GM15510 (cell line): ENCODE results near the gene HMG20A.

Experiments used
- POLR2A ChIP-seq: IDR thresholded peaks from 3 replicates; pipeline ENCODE4 v1.6.1; 2011; ENCODE audit warnings: borderline replicate concordance; ENCODE audit not compliant: insufficient read length; ENCODE audit errors: extremely low read depth

The HMG20A gene

DNA sequence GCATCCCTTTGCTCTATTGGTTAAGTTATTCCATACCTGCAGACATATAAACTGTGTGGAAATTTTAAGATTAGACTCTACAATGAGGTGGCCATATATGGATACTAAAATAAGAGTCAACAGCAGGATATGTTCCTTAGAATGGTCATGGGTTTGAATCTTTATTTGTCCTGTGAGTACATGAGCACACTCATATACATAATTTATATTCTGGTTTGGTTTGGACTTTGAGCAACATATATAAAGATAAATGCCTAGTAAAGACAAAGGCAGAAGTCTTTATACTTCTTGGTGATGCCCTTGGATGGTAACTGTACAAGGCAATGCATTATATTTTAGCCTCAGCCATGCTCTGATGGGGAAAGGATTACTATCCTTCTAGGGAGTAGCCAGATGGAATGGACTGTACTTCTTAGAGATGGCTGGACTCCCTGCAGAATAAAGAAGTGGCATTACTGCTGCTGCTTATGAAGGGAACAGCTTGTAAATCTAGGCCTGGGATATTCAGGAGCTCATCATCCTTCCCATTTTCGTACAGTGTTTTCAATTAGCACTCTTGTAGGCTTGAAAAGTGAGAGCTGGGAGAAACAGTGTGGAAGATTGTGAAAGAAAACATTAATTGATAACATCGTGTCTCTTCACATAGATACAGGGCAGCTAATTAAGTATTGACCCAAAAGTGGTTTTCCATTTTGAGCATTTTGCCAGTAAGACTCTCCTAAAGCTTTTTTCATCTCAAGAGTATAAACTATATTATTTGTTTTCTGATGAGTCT, 60.4 kb downstream of the HMG20A start:
- no peak for TF ChIP-seq POLR2A

DNA sequence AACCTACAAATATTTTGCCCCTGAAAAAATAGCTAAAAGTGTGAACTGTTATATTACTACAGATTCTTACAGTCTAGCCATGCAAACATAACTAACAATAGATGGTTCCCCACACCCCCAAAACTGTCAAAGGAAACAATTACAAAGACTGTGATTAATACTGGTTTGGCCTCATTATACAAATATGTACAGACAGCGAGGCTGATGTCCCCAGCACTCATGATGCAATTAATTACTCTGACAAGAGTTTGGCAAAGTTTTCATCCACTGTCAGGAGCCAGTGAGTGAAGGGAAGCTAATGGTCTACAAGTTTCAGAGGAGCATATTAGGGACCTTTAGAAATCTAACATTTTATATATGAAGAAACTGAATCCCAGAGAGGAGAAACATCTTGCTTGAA, 61.0 kb downstream of the HMG20A start:
- TF ChIP-seq POLR2A: no peak

DNA sequence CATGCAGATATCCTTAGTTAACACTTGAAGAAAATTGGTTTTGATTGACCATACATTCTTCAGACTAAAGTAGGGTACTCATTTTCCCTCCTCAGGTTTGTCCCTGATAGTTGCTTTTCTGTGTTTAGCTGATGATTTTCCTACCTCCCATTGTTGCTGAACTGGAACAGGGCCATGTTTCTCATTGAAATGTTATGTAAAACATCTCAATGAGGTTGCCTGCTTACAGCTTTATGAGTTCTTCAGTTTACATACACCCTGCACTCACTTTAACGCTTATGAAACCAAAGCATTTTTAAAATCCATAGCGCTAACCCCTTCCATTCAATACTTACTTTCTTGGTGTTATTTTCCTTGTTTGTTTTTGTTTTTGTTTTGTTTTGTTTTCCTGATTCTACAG, 61.9 kb downstream of the HMG20A start:
- no peak for TF ChIP-seq POLR2A

DNA sequence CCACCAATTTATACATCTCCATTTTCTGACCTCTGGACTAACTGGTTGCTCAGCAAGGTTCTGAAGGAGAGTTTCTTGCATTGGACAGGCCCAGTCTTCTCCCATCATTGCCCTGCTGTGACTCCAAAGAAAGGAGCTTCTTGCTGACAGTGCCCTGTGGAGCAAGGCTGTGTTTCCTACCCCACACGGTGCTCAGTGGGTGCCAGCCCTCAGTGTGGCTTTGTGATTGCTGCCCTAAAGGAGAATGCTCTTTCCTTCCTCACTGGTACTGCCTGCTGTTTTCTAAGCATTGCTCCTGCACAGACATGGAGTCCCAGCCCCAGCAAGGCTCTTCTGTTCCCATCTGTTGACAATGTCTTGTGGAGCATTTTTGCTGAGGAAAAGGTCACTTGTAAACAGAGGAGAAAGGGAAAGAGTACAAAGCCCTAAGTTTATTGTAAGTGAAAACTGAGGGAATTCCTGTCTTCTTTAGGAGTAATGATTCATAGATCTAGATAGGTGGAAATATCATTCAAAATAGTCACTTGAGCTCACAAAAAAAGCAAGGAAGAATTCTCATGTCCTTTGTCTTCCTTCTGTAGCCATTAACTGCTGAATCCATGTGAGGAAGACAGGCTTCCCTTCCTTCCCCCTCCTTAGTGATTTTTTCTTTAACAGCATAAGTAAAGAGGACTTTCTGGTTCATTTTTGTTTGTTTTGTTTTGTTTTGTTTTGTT, 62.9 kb downstream of the HMG20A start:
- no peak for TF ChIP-seq POLR2A

DNA sequence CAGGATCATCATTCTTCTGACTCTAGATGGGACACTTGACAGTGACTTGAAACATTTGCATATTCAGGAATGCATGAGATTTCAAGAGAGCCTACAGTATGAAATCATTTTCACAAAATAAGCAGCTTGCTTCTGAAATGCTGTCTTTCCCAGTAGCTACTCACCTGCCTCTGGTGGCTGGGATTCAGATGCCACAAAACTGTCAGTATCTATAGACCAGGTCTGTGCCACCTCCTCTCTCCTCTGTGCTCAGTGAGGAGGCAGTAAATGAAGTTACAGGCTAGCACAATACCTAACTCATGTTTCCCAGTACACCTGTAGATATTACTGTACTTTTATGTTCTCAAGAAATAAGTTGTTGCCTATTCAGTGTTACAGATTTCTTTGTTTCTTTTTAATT, 64.3 kb downstream of the HMG20A start:
- no peak for TF ChIP-seq POLR2A

DNA sequence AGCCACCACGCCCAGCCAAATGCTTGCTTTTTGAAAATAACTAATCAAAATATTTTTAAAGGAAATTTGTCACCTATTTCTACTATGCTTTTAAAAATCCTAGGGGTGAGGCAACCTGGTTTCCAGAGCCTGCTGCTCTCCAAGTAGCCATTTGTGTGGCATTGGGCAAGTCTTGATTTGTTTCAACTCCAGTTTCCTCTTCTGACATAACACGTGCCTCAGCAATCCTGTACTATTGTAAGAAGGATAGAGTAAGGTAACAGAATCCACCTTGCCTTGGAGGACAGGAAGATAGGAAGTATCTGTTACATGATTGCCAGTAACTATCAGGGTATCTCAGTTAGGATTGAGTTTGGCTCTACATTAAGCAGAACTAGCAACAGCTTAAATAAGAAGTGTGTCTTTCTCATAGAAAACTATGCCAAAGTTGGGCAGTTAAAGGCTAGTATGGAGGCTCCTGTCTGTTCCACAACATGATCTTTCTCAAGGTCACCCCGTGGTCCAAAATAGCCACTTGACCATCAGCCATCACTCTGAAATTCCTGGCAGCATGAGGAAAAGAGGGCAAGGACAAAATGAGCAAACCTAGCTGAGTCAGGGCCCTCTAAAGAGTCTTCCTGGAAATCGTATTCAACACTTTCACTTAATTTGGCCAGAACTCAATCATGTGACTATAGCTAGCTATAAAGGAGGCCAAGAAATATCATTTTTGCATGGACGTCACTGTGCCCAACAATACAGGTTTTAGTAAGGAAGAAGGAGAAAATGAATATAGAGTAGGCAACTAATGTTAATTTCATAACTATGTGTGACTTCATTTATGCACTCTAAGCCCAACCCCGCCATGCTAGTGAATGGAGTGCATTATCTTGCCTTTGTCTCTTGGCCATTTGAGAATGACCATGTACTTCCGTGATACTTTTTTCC, 66.1 kb downstream of the HMG20A start:
- no peak for TF ChIP-seq POLR2A

DNA sequence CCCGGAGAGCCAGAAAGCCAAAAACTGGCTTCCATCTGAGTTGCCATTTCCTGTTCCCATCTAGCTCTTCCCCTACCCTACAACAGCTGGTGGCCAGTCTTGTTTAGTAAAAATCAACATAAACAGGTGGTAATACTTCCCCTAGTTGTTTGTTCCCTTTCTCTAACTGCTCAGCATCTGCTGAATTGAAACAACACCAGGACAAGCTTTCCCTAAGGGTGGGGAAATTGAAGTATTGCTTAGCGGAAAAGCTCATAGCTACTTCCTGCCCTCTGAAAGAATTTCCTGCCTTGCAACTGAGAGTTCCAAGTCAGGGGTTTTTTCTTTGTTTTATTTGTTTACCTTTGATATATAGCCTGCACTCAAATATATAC, 66.8 kb downstream of the HMG20A start:
- TF ChIP-seq POLR2A: no peak

DNA sequence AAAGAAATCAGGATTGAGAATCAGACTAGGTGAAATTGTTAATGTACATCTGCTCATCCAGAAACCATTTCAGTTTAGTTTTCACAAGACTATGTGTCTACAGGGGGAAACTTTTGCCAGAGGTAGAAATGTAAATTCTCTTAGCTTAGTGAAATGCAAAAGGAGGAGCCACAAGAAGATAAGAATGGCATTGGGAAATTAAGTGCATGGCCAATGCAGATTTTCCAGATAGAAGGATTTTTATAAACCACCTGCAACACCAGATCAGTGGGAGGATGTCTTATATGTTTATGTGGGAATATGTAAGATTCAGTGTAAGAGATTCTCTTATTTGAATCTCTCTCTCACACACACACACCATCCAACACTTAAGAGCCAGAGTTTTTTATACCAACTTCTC, 67.2 kb downstream of the HMG20A start:
- no peak for TF ChIP-seq POLR2A

DNA sequence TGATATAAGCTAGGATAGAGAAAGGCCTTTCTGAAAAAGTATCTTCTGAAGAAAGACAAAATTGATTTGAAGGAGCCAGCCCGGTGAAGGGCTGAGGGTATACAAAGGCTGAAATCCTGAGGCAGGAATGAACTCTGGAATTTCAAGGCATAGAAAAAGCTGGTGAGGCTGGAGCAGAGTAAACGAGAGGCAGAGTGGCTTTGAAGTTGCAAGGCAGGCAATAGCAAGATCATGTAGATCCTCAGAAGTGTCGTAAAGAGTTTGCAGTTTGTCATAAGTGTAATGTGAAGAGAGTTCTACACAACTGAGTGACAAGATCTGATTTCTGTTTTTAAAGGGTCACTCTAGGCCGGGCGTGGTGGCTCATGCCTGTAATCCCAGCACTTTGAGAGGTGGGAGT, 69.0 kb downstream of the HMG20A start:
- no peak for TF ChIP-seq POLR2A

DNA sequence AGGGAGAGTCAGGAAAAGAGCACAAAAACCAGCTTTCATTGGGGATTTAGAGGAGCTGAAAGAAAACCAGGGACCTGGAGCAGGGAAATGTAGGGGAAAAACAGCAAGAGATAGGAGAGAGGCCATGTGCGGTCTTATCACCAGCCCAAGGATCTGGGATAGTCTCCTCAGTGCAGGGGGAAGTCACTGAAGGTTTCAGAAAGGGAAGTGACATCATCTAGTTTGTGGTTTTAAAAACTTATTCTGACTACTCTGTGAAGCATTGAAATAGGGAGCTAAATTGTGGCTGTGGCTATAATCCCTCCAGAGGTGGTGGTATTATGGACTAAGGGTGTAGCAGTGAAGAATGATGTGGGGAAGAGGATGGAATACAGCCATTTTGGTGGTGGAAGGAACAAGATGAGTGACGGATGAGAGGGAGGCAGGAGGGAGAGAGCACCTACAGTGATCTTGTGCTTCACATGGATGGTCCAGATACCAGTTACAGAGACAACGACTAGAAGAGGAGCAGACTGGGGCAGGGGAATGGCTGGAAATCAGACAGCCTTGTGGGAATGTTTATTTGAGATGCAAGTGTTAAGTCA, 72.7 kb downstream of the HMG20A start:
- TF ChIP-seq POLR2A: no peak

DNA sequence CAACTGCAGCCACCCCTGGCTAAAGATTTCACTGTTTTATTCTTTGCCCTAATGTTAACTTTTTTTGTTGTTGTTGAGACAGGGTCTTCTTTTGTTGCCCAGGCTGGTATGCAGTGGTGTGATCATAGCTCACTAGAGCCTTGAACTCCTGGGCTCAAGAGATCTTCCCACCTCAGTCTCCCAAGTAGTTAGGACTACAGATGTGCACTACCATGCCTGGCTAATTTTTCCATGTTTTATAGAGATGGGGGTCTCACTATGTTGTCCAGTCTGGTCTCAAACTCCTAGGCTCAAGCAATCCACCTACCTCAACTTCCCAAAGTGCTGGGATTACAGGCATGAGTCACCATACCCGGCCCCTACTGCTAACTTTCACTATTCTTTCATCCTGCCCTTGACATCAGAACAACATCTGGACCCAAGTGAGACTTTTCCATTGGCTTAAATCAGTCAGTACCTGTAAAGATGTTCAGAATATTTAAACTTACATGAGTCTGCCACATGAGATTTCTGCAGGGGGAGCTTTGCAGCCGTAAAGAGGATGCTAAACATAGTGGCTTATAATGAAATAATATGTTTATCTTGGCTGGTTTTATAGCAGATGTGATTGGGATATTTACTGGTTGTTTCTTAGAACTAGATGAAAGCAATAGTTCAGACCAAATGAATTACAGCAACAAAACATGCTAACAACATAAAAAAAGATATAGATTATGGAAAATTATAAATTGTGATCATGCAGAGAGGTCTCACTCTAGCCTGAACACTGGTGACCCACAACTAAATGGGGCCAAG, 73.6 kb downstream of the HMG20A start:
- no peak for TF ChIP-seq POLR2A

DNA sequence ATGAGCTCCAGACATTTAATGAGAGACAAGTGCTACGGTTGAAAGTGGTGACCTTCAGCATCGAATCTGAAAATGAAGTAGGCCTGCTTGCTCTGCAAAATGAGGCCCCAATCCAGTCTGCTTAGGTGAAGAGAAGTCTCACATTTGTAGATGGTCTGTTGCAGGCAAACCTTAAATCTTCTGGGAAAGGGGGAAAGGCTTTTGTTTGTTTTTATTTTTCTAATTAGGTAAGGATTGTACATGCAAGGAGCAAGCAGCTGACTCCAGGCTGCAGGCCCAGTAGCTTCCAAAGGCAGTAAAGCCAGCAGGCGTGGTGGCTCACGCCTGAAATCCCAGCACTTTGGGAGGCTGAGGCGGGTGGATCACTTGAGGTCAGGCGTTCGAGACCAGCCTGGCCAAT, 74.3 kb downstream of the HMG20A start:
- TF ChIP-seq POLR2A: no peak

DNA sequence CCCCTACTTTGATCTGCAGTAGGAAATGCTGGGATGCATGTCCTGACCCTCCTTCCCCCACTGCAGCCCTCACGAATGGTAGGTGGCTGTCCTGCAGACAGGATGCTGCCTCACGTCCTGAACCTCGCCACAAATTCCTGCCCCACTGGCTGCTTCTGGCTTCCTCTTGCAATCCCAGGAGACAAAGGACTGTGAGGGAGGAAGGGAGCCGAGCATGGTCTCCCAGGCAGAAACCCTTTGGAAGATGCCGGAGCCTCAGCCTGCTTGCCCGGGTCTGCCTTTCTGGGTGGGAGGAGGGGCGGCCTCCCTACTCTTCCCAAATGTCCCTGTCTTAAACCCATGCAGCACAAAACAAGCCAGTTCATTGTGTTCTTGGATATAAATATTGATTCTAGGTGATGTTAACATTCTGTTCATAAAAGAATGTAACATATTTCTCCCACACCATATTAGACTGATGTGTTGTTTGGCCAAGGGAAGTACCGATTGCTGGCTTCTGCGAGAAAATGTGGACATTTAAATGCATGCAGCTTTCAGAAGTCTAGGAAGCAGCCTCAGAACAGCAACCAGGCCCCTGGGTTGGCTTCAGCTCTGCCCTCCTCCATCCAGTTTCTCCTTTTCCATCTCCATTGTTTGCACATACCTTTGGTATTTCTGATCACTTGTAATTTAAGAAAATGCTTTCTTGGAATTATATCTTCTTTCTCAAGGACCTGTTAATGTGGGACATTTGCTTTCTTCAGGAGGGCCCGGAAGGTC, 75.3 kb downstream of the HMG20A start:
- no peak for TF ChIP-seq POLR2A
